HuH-7.5 (cell line): ENCODE results near the gene C22orf31.
"Not testable (repeated sequence)": the region's sequence is repeated elsewhere in the genome, so short reads cannot be mapped to it uniquely, and the experiment has no call there.

Experiments used
- DNase-seq: peaks from one replicate; pipeline ENCODE4 v3.0.0; 2011; ENCODE audit warnings: low spot score

C22orf31 gene

GRCh38 chr22:29061773-29062172 is at the start of gene C22orf31:
Gene C22orf31 (minus strand): TSS chr22:29061831. CDS start chr22:29061792, 39 bp downstream.
- no peak for DNase-seq

GRCh38 chr22:29110946-29111345 is 49.3 kb upstream of the C22orf31 start:
- no peak for DNase-seq

- DNase-seq: no peak
These were observed 48.2 kb upstream of the C22orf31 start for GRCh38 chr22:29109822-29110221.

- DNase-seq: no peak
These were observed 46.5 kb upstream of the C22orf31 start for GRCh38 chr22:29108137-29108536.

GRCh38 chr22:29106839-29107238 is 45.2 kb upstream of the C22orf31 start:
- DNase-seq: no peak

GRCh38 chr22:29105468-29105867 is 43.8 kb upstream of the C22orf31 start:
- no peak for DNase-seq

- DNase-seq: no peak
These were observed 41.5 kb upstream of the C22orf31 start for GRCh38 chr22:29103121-29103520.

GRCh38 chr22:29102300-29102699 is 40.7 kb upstream of the C22orf31 start:
- DNase-seq: no peak

GRCh38 chr22:29098296-29098695 is 36.7 kb upstream of the C22orf31 start:
- DNase-seq: no peak

- DNase-seq: peak; percentile 52
These were observed 35.4 kb upstream of the C22orf31 start for GRCh38 chr22:29096736-29097669.

- DNase-seq: no peak
These were observed 33.8 kb upstream of the C22orf31 start for GRCh38 chr22:29095459-29095858.

GRCh38 chr22:29093501-29094300 is 32.1 kb upstream of the C22orf31 start:
- DNase-seq: no peak

GRCh38 chr22:29093030-29093429 is 31.4 kb upstream of the C22orf31 start:
- no peak for DNase-seq

- DNase-seq: no peak
These were observed 30.6 kb upstream of the C22orf31 start for GRCh38 chr22:29092243-29092642.

GRCh38 chr22:29090039-29090438 is 28.4 kb upstream of the C22orf31 start:
- DNase-seq: no peak

- no peak for DNase-seq
These were observed 27.9 kb upstream of the C22orf31 start for GRCh38 chr22:29089507-29089906.

- no peak for DNase-seq
These were observed 27.2 kb upstream of the C22orf31 start for GRCh38 chr22:29088809-29089208.

- no peak for DNase-seq
These were observed 25.4 kb upstream of the C22orf31 start for GRCh38 chr22:29087012-29087411.

- no peak for DNase-seq
These were observed 22.4 kb upstream of the C22orf31 start for GRCh38 chr22:29083933-29084591.

GRCh38 chr22:29083576-29083932 is 21.9 kb upstream of the C22orf31 start:
- DNase-seq: not testable (repeated sequence)

GRCh38 chr22:29082826-29083545 is 21.4 kb upstream of the C22orf31 start:
- DNase-seq: no peak
